Stomach (tissue), 4 donors: ENCODE results near the gene TFF3.

Experiments
- CTCF ChIP-seq, 7 experiments: fragments of 450-650 bp in 4 of 7; fragments of 200-600 bp in 3 of 7; sonication (generic) in 3 of 7; IDR thresholded peaks; one replicate each; pipeline ENCODE4 v1.5.1; 2016 to 2019; ENCODE audit warnings: antibody characterized with exemption in 7 of 7, control low read depth in 2 of 7, mild to moderate bottlenecking in 1 of 7
- EP300 ChIP-seq: sonication (generic); formaldehyde crosslinking; IDR thresholded peaks from one replicate; pipeline ENCODE4 v1.6.1; 2017; ENCODE audit warnings: antibody characterized with exemption
- POLR2A ChIP-seq, 4 donors: fragments of 450-650 bp; IDR thresholded peaks; one replicate each; pipeline ENCODE4 v1.6.1; 2016; ENCODE audit warnings: antibody characterized with exemption in 4 of 4, control low read depth in 2 of 4, mild to moderate bottlenecking in 1 of 4, moderate library complexity in 1 of 4
- POLR2AphosphoS5 ChIP-seq, 3 donors: sonication (generic); formaldehyde crosslinking; IDR thresholded peaks; one replicate each; pipeline ENCODE4 v1.6.1; 2016; ENCODE audit warnings: antibody characterized with exemption in 3 of 3

GRCh38 chr21:42350927-42351426, 35.8 kb upstream of the TFF3 start, which contains the start of gene TFF2:
- TF ChIP-seq CTCF (IDR thresholded peaks at IDR 0.05) (no peak), EP300 (no peak), POLR2A (IDR thresholded peaks at IDR 0.05) (no peak), POLR2AphosphoS5 (IDR thresholded peaks at IDR 0.05) (peak in 2 of 3 donors; percentile 67 to 82)
